ENCODE measurements around the gene PSME3IP1.

Gene PSME3IP1

GRCh38 chr16:57143149-57143921 is 42.5 kb downstream of the PSME3IP1 start:
- DNase-seq, result no peak

GRCh38 chr16:57141822-57142631 is 43.8 kb downstream of the PSME3IP1 start:
- no peak for DNase-seq

- DNase-seq, result no peak
These were observed 44.7 kb downstream of the PSME3IP1 start for GRCh38 chr16:57140931-57141668.

- DNase-seq, result no peak
These were observed 47.4 kb downstream of the PSME3IP1 start for GRCh38 chr16:57138281-57138935.

- DNase-seq, result no peak
These were observed 48.1 kb downstream of the PSME3IP1 start for GRCh38 chr16:57137566-57138273.

- no peak for DNase-seq
These were observed 48.8 kb downstream of the PSME3IP1 start for GRCh38 chr16:57137043-57137442.

- no peak for DNase-seq
These were observed 50.9 kb downstream of the PSME3IP1 start for GRCh38 chr16:57134982-57135381.

GRCh38 chr16:57133886-57134285 is 52.0 kb downstream of the PSME3IP1 start:
- DNase-seq, result no peak

- no peak for DNase-seq
These were observed 52.8 kb downstream of the PSME3IP1 start for GRCh38 chr16:57133031-57133430.

- DNase-seq, result no peak
These were observed 53.4 kb downstream of the PSME3IP1 start for GRCh38 chr16:57132470-57132869.

GRCh38 chr16:57131351-57131970 is 54.4 kb downstream of the PSME3IP1 start:
- DNase-seq, result no peak

GRCh38 chr16:57130950-57131321 is 54.9 kb downstream of the PSME3IP1 start:
- no peak for DNase-seq

GRCh38 chr16:57128771-57129389 is 57.0 kb downstream of the PSME3IP1 start:
- DNase-seq, result no peak

- no peak for DNase-seq
These were observed 58.0 kb downstream of the PSME3IP1 start for GRCh38 chr16:57127836-57128235.

- no peak for DNase-seq
These were observed 58.6 kb downstream of the PSME3IP1 start for GRCh38 chr16:57127037-57127763.

GRCh38 chr16:57126411-57126810 is 59.4 kb downstream of the PSME3IP1 start:
- DNase-seq, result no peak

- DNase-seq, result no peak
These were observed 59.9 kb downstream of the PSME3IP1 start for GRCh38 chr16:57125969-57126368.

GRCh38 chr16:57125376-57125775 is 60.5 kb downstream of the PSME3IP1 start:
- DNase-seq, result no peak

- no peak for DNase-seq
These were observed 61.7 kb downstream of the PSME3IP1 start for GRCh38 chr16:57123974-57124674.

Measured in cortex of kidney (tissue), 1 donor.